NT2/D1 (cell line): ENCODE results near the gene MGLL.

Experiments
- SUZ12 ChIP-seq: IDR thresholded peaks from 2 replicates; pipeline ENCODE4 v1.6.1; 2011; ENCODE audit not compliant: insufficient read length, insufficient read depth; ENCODE audit errors: extremely low read depth
- YY1 ChIP-seq: IDR thresholded peaks from 2 replicates; pipeline ENCODE4 v1.6.1; 2011; ENCODE audit not compliant: insufficient read length, insufficient read depth
- ZNF274 ChIP-seq: IDR thresholded peaks from 2 replicates; pipeline ENCODE4 v1.6.1; 2011; ENCODE audit warnings: mild to moderate bottlenecking, low read depth, low read length

DNA sequence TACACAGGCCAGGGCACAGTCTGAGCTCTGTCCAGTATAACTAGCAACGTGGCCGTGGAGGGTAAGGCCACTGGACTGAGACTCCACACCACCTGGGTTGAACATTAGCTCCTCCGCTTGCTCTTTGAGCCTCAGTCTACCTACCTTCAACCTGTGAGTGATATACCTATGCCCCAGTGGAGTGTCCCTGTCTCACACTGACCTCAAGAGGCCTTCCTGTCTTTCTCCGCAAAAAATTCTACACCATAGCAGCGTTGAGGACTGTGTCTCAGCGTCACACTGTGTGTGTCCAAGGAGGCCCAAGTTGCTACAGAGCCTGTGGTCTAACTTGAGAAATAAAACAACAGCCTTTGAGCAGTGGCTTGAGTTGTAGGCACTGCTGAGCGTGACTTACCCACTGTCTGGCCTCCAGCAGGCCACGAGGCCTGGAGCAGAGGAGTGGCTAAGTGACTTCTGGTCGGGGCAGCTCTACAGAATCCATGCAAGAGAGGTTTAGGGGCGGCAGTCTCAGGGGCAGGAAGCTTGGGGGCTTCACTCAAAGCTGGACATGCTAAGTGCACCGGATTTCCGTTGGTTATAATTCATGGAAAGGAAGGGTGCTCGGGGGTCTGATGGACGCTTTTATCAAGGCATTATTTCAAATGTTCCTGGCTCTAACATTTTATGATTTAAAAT lies 2.0 kb upstream of the MGLL start:
- TF ChIP-seq YY1 (no peak), ZNF274 (no peak), SUZ12 (no peak)
